Endothelial cell (in vitro differentiated cells): Measurements from ENCODE around the gene NCAM1. TPM values are rescaled to one million over a fixed set of nuclear protein-coding genes. Genes with fewer than 3 reads are reported as not detected.
A peak's percentile ranks its signal among the peaks of the same experiment; 100 is the strongest.

Experiments
- DNase-seq: peaks from one replicate; pipeline ENCODE4 v3.0.0; 2021; ENCODE audit warnings: low spot score
- H3K27ac Mint-ChIP-seq: one replicate; pipeline ENCODE4 v1.8.0; 2021; ENCODE audit warnings: mixed read lengths, inconsistent platforms; ENCODE audit not compliant: unreplicated experiment
- H3K27me3 Mint-ChIP-seq: one replicate; pipeline ENCODE4 v1.8.0; 2021; ENCODE audit warnings: mild to moderate bottlenecking, moderate library complexity, mixed read lengths, inconsistent platforms; ENCODE audit not compliant: unreplicated experiment
- H3K36me3 Mint-ChIP-seq: one replicate; pipeline ENCODE4 v1.8.0; 2021; ENCODE audit warnings: mild to moderate bottlenecking, low read depth, mixed read lengths, inconsistent platforms; ENCODE audit not compliant: unreplicated experiment
- H3K4me1 Mint-ChIP-seq: one replicate; pipeline ENCODE4 v1.8.0; 2021; ENCODE audit warnings: mild to moderate bottlenecking, mixed read lengths, inconsistent platforms; ENCODE audit not compliant: unreplicated experiment
- H3K4me3 Mint-ChIP-seq: one replicate; pipeline ENCODE4 v1.8.0; 2021; ENCODE audit warnings: mild to moderate bottlenecking, mixed read lengths, inconsistent platforms; ENCODE audit not compliant: unreplicated experiment
- H3K9me3 Mint-ChIP-seq: one replicate; pipeline ENCODE4 v1.8.0; 2021; ENCODE audit warnings: mixed read lengths, inconsistent platforms; ENCODE audit not compliant: unreplicated experiment
- total RNA-seq: library from RNA; stranded (reverse); fragmentation: NEBNext Ultra II Directional; extraction: Animal tissue kit (Norgen Biotek cat#: 25700); gene quantifications from one replicate; pipeline ENCODE4 v1.2.1, GENCODE V29; 2021; ENCODE audit not compliant: unreplicated experiment
- TF ChIP-seq, protein P1 (sequence below): fragments of 200-600 bp; sonication (generic); IDR thresholded peaks from one replicate; pipeline ENCODE4 v1.5.0; 2021; ENCODE audit warnings: antibody characterized with exemption; ENCODE audit not compliant: unreplicated experiment

NCAM1 gene
- total RNA-seq, 1 donor from 2014 or later = 21.9 TPM

- Mint-ChIP-seq H3K27me3 (no peaks in the 10 kb centered on the region), H3K4me3 (no peak overlapping the region), H3K27ac (no peak overlapping the region), H3K36me3 (no peaks in the 10 kb centered on the region), H3K9me3 (no peaks in the 10 kb centered on the region), H3K4me1 (peaks cover 2% of the 10 kb centered on the region)
- DNase-seq = no peak
- TF ChIP-seq, protein P1, sequence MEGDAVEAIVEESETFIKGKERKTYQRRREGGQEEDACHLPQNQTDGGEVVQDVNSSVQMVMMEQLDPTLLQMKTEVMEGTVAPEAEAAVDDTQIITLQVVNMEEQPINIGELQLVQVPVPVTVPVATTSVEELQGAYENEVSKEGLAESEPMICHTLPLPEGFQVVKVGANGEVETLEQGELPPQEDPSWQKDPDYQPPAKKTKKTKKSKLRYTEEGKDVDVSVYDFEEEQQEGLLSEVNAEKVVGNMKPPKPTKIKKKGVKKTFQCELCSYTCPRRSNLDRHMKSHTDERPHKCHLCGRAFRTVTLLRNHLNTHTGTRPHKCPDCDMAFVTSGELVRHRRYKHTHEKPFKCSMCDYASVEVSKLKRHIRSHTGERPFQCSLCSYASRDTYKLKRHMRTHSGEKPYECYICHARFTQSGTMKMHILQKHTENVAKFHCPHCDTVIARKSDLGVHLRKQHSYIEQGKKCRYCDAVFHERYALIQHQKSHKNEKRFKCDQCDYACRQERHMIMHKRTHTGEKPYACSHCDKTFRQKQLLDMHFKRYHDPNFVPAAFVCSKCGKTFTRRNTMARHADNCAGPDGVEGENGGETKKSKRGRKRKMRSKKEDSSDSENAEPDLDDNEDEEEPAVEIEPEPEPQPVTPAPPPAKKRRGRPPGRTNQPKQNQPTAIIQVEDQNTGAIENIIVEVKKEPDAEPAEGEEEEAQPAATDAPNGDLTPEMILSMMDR = no peak
These were observed 343.7 kb downstream of the NCAM1 start for GRCh38 chr11:113304916-113305315.

GRCh38 chr11:113305440-113306336, 344.5 kb downstream of the NCAM1 start:
- H3K27ac Mint-ChIP-seq = no peak overlapping the region
- no peaks in the 10 kb centered on the region for H3K27me3 Mint-ChIP-seq
- no peak overlapping the region for H3K4me3 Mint-ChIP-seq
- peak; percentile 82 for DNase-seq
- H3K9me3 Mint-ChIP-seq = no peaks in the 10 kb centered on the region
- TF ChIP-seq, protein P1 = peak; percentile 75
- H3K36me3 Mint-ChIP-seq = no peaks in the 10 kb centered on the region
- peaks cover 2% of the 10 kb centered on the region for H3K4me1 Mint-ChIP-seq

GRCh38 chr11:113308601-113309000, 347.4 kb downstream of the NCAM1 start:
- Mint-ChIP-seq H3K4me1 (no peaks in the 10 kb centered on the region), H3K36me3 (no peaks in the 10 kb centered on the region), H3K27ac (no peak overlapping the region), H3K27me3 (peaks cover 2% of the 10 kb centered on the region), H3K9me3 (no peaks in the 10 kb centered on the region), H3K4me3 (no peak overlapping the region)
- DNase-seq = no peak
- TF ChIP-seq, protein P1 = no peak

DNA sequence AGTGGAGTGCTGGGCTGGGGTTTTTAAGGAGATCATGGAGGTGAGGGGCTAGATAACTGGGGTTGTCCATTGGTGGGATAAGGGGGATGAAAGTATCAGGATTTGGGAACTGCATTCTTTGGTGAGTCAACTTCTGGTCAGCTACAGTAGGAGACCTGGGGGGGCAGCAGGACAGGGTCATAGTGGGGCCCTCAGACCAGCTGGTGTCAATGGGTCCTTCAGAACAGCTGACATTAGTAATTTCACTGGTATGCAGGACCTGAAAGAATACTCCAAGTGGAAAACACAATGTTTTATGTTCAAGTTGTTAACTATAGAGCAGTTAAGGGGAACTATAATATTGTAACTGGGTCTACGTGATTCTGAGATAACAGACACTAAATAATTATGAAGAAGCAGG, 350.3 kb downstream of the NCAM1 start:
- TF ChIP-seq, protein P1 = no peak
- H3K4me3 Mint-ChIP-seq = no peak overlapping the region
- peaks cover 8% of the 10 kb centered on the region for H3K4me1 Mint-ChIP-seq
- H3K9me3 Mint-ChIP-seq = no peaks in the 10 kb centered on the region
- H3K27me3 Mint-ChIP-seq = peaks cover 7% of the 10 kb centered on the region
- no peak for DNase-seq
- H3K27ac Mint-ChIP-seq = no peak overlapping the region
- H3K36me3 Mint-ChIP-seq = no peaks in the 10 kb centered on the region

DNA sequence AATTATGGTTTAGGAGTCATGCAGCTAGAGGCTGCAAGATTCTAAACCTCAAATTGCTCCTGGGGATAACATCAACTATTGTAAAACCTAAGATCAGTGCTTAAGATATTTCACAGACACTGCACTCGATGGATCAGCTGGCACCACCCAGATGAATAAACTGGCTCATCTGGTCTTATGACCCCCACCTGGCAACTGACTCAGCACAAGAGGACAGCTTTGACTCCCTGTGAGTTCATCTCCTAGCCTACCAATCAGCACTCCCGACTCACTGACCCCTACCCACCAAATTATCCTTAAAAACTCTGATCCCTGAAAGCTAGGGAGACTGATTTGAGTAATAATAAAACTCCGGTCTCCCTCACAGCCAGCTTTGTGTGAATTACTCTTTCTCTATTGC, 352.4 kb downstream of the NCAM1 start:
- TF ChIP-seq, protein P1 = no peak
- peaks cover 8% of the 10 kb centered on the region for H3K4me1 Mint-ChIP-seq
- H3K36me3 Mint-ChIP-seq = no peaks in the 10 kb centered on the region
- peak overlapping the region; percentile 87 for H3K4me3 Mint-ChIP-seq
- H3K27ac Mint-ChIP-seq = peak overlapping the region; percentile 65
- no peaks in the 10 kb centered on the region for H3K9me3 Mint-ChIP-seq
- H3K27me3 Mint-ChIP-seq = peaks cover 7% of the 10 kb centered on the region
- DNase-seq = no peak
